Astrocyte of the hippocampus (primary cell): ENCODE data around the gene ASB10.
A peak's percentile ranks its signal among the peaks of the same experiment; 100 is the strongest.

Experiments
- DNase-seq: peaks from one replicate; pipeline ENCODE4 v3.0.0; 2011; ENCODE audit warnings: low read depth, low spot score

The ASB10 gene

DNA sequence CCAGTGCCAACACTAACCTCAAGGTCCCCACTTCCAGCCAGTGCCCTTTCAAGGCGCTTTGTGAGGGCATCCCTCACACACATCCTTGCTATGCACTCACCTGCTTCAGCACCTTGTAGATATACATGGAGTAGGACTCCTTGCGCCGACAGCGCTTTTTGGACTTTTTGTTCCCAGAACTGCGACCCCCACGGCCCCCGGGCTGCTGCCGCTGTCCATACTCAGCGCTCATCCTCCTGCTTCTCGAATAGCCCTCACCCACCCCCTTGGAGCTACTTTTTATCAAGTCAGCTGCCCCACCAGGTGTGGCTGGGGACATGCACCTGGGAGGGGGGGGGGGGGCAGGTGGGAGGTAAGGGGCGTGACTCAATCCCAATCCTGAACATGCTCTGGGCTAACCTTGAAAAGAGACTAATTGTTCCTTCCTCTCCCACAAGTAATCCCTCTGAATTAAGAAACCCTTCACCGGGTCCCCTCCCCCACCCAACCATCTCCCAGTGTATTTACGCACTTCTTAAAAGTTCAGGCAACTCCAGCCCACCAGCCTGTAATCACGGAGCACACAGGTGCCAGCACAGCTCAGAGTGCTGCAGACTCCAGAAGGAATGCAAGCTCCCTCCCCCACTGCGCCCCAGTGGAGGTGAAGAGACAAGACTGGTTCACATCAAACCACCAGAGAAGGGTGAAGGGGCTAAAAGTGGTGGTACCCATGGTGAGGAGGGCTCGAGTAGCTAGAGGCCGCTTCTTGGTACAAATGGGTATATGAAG, 23.2 kb upstream of the ASB10 start, which contains the start of gene H2BK1:
H2BK1 (minus strand) TSS at position 402 of the 768 bp plus-strand sequence; CDS start at position 232, 170 bp downstream.
- DNase-seq, result no peak

DNA sequence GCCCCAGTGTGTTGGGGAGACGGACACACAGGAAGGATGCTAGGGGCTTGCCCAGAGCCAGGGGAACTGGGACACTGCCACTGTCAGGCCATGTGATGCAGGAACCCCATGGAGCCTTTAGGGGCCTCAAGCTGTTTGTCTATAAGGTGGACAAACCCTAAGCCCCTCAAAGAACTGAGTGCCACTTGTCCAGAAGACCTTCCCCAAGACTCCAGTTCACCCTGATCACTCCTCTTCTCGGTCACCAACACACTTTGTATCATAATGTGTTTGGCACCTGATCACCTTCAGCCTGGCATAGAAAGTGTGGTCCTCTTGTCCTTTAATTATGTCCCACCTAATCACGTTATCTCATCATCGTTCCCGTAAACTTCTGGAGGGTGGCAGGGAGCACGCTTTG, 22.5 kb upstream of the ASB10 start:
- no peak for DNase-seq

DNA sequence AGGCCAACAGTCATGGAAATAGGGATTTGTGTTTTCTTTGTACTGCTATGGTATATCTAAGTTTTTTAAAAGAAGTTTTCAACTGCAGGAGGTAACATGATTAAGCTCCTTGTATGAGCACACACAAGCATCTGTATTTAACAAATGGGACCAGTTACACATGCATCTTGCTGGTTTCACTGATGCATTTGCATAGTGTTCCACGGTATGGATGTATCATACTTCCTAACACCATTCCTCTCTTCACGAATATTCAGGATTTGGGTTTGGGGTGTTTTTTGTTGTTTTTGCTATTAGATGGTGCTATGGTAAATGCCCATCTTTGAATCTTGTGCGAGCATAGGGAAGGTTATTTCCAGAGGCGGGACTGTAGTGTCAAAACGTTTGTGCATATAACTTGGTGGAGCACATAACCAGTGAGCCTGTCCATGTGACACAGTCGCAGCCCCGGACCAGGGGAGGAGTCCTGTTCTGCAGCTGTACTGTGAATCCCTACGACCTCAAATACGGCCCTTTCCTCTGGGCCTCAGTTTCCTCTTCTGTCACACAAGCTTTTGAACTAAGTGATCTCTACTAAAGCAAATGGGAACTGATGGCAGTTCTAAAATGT, 21.3 kb upstream of the ASB10 start:
- no peak for DNase-seq

DNA sequence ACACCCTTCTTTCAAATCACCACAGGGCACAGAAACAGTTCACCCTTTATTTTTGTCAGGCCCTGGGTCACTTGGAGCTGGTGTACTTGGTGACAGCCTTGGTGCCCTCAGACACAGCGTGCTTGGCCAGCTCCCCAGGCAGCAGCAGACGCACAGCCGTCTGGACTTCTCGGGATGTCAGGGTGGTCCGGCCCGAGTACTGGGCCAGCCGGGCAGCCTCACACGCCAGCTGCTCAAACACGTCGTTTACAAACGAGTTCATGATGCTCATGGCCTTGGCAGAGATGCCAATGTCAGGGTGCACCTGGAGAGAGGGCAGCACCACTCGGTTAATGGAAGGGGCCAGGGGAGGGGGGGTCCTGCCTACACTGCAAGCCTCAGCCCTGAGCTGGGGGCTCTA, 20.8 kb upstream of the ASB10 start:
- no peak for DNase-seq

DNA sequence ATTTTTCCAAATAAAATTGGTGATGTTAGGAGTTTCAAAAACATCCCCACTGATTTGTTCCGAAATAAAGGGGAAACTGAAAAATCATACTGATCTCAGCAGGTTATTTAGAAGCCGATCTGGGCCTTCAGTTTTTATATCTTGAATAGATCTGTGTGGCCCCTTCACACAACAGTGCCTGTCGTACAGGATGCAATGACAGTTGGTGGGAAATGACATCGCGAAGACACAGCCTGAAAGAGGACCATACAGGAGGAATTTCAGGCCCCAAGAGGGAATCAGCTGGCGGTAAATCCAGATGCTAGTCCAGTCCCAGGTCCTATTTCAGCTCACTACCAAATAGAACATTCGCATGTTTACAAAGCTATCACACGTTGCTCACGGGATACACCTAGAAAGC, 20.3 kb upstream of the ASB10 start:
- DNase-seq, result no peak

DNA sequence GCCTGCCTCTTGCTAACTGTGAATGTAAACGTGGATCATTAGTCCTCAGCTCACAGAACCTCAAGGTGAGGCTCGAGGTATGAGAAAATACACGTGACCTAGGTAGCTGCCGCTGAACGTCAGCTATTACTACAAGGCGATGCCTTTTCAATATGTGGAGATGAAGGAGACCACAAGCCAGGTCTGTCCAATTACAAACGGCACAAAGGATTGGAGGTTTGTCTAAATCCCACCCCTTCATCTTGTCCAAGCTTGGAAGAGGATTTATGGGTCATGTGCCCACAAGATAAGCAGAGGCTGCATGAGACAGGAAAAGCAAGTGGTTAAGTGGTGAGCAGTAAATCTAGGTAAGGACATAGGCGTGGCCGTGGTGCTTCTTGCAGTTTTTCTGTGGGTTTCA, 19.9 kb upstream of the ASB10 start:
- no peak for DNase-seq

DNA sequence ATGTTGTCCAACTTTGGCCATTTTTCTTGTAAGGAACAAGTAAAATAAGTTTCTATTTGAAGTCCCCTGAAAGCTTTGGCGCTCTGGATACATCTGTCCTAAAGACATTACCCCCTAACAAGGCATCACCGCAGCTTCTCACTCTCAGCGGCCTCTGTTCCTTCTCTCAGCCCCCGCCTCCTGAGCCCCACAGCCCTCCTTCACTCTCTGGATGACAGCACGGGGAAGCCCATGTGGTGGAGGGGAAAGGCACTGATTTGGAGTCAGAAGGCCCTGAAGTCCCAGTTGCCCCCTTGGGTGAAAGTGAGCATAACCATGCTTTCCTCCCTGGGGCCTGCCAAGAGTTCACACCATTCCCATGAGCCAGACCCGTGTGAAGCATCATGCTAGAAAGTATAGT, 18.7 kb upstream of the ASB10 start:
- no peak for DNase-seq

DNA sequence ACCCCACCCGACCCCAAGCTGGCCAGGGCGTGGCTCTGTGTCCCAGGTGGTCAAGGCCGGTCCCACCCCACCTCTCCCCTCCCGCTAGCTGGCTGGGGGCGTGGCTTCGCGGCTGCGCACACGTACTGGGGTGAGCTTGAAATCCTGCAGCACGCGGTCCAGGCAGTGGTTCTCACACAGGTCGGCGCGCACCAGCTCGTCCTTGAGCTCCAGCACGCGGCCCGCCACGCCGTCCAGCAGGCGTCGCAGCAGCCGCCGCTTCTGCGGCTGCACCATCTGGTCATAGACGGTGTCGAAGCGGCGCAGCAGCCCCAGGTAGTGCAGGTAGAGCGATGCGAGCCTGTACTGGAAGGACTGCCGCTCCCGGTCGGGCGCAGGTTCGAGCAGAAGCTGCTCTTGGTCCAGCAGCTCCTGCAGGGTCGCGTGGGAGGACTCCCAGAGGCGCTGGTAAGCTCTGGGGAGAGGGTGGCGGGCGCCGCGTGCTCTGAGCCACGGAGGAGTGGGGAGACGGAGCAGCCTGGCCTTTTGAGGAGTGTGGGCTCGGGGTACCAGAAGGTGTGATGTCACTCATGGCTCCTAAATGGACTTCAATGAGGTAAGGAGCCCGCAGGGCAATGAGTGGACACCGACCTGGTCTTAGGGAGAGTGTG, 17.5 kb upstream of the ASB10 start:
- no peak for DNase-seq

DNA sequence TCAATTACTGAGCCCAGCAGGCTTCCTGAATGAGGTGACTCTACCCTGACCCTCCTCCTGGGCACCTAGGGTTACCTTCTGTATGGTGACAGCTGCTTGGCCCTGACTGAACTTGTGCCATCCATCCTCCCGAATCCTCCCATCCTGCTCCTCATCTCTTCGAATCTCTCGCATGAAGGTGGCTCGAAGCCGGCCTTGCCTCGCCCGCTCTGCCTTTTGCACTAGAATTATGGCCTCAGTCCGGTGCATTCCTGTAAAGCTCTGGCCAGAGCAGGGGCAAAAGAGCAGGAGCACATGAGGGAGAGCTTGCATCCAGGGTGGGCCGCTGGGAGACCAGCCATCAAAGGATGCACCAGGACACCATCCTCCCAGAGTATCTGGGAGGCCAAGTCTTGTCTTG, 15.8 kb upstream of the ASB10 start:
- DNase-seq, result no peak

DNA sequence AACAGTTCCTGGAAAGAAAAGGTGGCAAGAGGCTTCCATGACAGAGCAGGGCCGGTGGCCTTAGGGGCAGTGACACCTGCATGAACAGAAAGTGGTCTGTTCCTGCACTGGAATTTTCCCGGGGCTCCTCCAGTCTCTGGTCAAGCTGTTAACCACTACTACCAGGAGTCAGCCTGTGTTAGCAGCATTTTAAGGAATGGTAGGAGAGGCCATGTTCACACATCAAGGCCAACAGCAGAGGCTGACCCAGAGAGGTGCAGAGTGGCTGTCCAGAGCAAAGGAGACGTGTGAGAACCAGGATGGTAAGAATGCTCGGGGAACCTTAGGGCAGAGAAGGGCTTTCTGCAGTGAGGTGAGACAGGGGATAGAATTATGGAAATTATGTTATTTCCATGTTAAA, 14.7 kb upstream of the ASB10 start:
- no peak for DNase-seq

DNA sequence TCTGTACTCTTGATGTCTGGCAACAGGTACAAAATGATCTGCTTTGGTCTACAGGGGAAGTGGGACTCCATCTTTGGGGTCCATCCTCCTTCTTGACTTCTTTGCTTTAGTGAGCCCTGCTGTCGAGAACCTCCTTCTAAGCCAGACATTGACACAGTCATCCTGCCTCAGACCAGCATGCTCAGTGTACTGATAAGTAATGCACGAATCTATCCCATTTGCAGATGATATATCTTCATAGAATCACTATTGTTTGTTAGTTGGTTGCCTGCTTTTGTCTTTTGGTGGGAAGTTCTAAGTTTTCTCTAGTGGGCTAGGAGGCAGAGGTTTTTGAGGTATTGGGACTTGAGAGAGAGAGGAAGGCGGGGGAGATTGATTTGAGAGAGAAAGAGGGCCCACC, 14.3 kb upstream of the ASB10 start:
- no peak for DNase-seq

DNA sequence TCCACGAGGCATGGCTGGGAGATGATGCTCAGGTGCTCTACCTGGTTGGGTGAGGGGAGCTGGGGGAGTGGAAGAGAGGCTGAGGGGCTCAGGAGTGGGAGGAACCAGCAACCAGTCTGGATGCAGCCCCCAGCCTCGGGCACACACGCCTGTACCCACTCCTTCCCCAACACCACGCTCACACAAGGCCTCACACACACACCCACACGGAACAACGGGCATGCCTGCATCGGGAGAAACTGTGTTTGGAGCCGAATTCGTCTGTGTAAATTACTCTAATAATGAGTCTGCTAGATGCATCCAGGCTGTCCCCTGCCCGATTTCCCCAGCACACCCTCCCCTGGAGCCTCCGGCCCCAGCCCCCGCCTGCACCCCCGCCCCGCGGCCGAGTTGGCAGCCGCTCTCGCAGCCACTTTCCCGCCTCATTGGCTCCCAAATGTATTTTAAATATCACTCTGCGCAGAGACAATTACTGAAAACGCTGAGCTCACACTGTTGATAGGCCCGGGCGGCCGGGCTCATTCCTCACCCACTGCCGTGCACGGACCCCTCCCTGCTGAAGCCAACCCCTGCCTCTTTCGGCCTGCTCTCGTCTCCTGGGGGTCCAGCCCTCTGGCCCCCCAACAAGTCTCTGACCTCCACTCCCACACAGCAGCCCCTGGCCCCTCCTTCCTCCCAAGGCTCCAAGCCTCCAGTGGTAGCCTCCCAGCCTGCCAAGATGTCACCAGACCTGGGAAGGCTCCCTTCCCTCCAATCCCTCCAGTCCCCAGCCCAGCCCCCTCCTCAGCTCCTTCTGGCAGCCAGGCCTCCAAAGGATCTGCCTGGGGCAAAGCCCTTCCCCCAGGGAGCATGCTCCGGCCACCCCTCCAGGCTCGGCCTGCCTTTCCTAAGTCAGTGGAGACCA, 12.1 kb upstream of the ASB10 start:
- DNase-seq, result peak; percentile 40

DNA sequence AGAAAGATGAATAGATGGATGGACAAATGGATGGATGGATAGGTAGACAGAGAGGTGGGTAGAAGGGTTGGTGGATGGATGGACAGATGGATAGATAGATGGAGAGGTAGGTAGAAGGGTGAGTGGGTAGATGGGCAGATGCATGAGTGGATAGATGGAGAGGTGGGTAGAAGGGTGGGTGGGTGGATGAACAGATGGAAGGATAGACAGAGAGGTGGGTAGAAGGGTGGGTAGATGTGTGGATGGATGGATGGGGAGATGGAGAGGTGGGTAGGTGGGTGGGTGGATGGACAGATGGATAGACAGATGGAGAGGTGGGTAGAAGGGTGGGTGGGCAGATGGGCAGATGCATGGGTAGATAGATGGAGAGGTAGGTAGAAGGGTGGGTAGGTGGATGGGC, 10.9 kb upstream of the ASB10 start:
- DNase-seq, result no peak

DNA sequence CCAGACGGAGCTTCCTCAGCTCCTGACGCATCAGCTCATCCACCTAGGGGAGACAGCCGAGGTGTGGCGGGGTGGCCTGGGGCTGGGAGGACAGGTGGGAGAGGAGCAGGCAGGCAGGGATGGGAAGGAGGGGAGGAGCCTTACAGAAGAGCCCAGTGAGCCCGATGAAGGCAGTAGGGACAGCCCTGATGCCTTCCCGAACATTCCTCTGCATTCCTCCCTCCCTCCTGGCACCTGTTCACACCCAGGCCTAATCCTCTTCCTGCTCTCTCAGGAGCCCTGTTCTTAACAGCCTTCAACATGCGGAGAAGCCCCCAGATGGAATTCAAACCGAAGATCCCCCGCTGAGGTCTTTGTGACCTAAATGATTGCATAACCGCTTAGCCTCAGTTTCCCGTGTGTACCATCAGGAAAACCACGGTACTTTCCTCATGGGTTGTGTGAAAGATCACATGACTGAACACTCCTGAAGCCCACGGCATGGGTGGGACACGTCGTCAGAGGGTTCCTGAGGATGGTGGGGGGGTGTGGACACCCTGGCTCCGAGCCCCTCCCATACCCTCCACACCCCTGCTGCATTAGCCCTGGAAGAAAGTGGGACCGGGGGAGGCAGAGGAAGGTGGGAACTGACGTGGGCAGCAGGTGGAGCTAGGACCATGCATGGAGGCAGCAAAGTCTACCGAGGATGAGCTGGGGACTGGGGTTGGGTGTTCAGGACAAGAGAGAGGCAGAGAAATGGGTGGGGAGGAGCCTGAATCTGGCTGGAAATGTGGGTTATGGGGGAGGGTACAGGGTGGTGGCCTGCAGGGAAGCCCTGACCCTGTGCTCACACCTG, 8.8 kb upstream of the ASB10 start:
- no peak for DNase-seq

DNA sequence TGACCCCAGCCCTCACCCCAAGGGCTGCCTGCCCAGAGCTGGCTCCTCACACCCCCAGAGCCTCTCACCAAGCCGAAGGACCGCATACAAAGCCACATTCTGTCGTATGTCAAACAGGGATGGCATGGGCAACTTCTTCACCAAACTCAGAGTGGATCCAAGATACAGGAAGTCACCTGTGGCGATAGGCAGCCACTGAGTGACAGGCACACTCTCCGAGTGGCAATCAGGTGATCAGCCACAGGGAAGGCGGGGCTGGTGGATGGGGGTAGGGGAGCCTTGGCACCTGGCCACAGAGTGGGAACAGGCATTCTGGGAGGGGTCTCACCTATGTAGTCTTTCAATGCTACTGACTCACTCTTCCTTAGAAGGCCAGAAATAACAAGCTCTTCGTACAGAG, 7.1 kb upstream of the ASB10 start:
- no peak for DNase-seq

DNA sequence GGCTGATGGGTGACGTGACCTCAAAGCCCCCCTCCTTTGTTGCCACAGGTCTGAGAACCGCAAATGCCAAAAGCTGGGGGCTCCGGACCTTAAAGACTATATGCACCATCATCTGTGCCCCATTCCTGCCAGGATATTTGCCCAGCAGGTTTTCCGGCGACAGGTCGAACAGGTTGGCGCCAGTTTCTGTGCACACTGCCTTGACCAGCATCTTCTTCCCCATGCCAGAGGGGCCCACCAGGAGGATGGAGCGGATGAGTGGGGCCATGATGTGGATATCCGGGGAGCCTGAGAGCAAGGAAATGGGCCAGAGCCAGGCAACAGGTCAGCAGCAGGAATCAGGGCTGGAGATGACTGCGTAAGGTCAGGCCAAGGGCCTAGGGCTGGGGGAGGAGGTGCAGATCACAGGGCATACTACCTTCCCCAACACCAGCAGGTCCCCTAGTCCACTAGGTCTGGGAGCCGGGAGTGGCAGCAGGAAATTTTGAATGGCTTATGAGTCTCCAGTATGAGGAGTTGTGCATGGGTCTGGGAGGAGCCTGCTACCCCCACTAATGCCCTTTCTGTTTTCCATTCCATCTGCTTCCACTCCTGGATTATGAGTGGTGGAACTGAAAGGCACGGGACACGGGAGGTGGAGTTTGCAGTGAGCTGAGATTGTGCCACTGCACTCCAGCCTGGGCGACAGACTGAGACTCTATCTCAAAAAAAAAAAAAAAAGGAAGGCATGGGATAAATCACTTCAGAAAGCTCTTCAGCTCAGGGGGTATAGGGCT, 6.3 kb upstream of the ASB10 start:
- DNase-seq, result no peak

DNA sequence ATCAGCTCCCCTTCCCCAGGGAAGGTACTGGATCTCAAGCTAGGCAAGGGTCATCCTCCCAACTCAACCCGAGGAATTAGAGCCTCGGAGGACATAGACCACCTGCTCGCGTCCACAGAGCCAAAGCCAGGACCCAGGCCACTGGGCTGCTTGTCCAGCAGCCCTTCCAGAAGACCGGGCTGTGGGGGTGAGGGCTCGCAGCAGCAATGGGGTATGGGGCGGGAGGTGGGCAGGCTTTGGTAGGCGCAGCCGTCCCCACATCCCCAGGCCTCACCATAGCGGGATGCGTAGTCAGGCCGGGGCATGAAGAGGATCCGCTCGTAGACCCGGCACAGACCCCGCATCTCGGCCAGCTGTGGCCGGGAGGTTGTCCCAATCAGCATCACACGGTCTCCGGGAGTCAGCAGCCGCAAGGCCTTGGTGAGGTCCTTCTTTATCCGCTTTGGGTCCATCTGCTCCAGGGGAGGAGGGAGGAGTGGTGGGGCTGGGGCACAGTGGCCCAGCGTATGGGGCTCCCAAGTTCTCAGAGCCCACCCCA, 5.0 kb upstream of the ASB10 start:
- no peak for DNase-seq

DNA sequence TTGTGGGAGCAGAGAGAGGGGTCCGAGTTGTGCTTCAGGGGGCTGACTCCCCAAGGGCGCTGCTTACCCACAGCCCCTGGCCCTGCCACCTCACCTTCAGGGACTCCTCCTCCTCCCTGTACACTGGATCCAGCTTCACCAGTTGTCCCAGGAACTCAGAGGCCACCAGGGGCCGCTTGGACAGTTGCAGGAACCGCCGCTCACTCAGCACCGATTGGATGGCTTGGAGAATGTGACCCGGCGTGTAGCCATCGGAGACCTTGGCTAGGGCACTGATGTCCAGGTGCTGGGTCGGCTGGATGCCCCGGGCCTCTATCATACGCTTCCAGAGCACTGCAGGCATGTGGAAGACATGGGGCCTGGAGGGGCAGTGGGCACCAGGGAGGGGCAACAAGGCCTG, 4.5 kb upstream of the ASB10 start:
- no peak for DNase-seq

DNA sequence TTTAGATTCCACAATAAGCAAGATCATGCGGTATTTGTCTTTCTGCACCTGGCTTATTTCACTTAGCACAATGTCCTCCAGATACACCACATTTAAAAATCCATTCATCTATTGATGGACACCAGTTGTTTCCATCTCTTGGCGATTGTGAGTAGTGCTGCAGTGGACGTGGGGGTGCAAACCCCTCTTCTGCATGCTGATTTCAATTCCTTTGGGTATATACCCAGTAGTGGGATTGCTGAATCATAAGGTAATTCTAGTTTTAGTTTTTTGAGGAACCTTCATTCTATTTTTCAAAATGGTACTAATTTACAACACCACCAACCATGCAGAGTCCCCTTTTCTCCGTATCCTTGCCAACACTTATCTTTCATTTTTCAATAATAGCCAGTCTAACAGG, 2.0 kb upstream of the ASB10 start:
- no peak for DNase-seq

DNA sequence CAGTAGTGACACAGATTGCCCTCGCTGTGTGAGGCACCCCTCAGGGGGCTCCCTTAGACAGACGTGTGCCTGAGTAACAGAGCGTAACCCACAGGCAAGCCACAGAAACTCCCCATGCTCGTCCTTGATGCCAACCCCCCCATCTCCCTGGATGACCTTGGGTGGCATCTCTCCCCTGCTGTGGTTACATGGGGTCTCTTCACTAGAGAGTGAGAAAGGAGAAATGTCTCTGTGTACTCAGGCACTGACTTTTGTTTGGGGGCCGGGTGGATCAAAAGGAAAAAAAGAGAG, 1.1 kb upstream of the ASB10 start:
- no peak for DNase-seq
